ENCODE measurements around the gene NAPA.

The NAPA gene

DNA sequence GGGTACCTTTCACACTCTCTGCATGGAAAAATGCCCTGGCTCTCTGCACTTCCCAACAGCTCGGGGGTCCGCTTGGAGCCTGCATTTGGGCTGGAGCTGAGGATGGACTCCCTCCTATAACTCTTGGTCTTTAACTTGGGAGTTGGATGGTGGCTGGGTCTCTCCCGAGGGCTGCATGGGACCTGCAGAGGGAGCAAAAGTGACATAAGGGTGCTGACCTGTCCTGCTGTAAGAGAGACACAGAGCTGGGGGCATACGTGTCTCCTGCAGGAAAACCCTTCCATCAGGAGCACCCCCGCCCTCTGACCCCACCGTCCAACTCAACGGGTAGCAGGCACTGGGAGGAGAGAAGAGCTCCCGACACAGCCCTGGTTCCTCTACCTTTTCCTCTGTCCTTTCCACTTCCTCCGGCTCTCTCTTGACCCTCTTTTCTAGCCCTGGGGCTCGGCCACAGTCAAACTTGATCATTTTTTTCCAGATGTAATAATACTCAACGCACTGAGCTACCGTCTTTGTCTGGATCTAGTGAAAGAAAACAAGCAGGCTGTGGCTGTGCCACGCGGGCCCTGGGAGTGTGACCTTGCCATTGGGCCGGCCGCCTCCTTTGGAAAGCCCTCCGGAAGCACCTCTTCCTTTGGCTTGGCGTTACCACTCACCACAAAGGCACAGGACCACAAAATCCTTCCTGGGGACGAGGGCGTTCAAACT is 6.8 kb upstream of the NAPA start:
- DNase-seq (ENCODE audit: low spot score) = no peak

DNA sequence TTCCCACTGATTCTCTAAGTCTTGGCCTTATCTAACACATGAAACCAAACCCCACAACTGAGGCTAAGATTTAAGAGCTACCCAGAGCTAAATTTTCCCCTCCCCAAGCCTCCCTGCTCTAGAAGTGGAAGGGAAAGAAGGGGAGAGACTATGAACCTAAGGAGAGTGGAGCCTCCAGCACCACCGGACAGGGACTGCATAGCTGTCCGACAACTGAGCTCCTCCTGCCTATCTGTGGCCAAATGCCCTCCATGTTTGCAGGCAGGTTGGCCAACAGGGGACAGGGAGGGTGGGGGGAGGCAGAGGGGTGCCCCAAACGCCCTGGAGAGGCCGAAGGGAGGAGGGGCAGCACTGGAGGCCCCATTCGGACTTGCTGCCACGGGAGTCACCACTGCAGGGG is 6.0 kb upstream of the NAPA start:
- DNase-seq (ENCODE audit: low spot score) = no peak

DNA sequence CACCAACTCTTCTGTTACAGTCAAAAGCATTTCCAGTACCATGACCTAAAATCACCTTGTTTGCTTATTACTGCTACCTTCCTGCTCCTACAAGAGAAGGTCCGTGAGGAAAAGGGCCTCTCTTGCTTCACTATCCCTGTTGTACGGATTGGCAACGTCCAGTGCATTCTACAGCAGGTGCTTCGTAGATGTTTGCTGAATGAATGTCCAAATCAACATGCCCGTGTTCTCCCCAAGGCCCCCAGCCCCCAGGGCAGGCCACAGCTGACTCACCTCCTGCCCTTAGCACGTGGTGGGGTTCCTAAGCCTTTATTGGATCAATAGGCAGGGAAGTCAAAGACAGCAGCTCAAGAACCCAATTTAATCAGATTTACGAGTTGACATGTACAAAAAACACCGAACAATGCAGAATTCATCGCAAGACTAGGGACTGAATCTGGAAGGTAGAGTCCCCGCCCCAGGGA is 5.5 kb upstream of the NAPA start:
- no peak for DNase-seq (ENCODE audit: low spot score)

DNA sequence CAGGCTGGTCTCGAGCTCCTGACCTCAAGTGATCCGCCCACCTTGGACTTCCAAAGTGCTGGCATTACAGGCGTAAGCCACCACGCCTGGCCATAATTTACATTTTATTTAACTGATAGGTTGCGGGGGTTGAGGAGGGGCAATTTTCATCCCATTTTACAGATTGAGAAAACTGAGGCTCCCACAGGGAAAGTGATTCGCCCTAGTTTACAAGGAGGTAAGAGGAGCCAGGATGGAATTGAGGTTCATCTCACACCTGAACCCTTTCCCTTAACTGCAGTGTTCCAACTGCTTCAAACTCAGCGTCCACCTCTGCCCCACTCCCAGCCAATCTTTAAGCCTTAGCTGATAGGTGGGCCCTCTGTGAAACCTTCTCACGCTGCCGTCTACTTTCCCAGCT is 4.0 kb upstream of the NAPA start:
- DNase-seq (ENCODE audit: low spot score) = no peak

DNA sequence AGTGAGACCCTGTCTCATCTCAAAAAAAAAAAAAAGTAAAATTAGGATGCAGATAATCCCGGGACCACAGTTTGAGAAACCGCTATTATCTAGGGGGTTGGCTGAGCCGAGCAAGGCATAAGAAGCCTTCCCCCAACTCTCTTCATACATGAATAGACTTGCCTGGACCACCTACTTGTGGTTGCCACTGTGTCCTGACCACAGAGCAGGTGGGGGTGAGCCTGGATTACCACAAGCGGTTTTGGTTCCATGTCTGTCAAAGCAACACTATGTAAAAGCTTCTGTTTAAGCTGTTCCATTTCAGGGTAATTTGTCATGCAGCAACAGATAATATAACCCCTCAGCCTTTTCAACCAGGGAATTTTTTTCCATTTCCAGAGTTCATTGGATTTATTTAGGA is 3.3 kb upstream of the NAPA start:
- DNase-seq (ENCODE audit: low spot score) = peak; percentile 44

DNA sequence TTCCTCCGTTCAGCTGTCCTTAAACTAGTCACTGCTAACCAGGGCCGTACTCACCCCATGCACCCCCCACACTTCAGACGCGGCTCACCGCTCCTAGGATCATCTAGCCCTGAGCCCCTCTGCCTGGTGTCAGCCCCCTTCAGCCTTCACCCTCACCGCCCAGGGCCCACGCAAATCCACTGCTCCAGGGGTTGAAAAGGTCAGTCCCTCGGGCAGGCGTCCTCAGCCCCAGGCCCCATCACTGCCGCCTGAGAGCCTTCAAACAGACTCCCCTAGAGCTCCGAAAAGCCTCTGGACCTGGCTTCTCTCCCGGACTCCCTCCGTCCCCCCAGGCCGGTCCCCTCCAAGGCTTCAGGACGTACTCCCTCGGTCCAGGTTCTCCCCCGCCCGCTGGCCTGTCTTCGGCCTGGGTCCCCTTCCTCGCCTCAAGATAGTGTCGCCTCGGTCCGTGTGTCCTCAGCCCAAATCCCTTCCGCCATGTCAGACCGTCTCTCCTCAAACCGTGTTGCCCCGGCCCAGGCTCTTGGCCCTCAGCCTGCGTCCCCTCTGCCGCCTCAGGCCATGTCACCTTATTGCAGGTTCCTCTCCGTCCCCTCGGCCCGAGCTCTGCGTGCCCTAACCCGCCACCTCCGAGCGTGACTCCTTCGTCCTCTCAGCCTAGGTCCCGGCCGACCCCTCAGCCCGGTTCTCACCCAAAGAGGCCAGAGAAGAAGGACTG is 553 bp downstream of the NAPA start:
- no peak for DNase-seq (ENCODE audit: low spot score)

DNA sequence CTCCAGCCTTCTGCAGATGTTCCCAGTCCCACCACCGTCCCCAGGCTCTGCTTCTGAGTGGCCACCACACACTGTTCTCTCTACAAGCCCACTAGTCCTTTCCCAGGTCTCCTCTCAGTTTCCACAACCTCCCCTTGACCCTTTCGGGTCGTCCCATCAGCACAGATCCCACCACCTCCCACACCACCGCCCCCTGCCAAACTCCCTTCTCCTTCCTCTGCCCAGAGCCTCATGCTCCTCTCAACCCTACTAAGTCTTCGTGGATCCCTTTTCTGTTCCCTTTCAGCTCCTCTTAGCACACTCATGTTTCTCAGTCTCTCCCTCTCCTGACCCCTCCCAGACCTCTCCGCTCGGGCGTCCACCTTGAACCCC is 1.9 kb downstream of the NAPA start:
- no peak for DNase-seq (ENCODE audit: low spot score)

DNA sequence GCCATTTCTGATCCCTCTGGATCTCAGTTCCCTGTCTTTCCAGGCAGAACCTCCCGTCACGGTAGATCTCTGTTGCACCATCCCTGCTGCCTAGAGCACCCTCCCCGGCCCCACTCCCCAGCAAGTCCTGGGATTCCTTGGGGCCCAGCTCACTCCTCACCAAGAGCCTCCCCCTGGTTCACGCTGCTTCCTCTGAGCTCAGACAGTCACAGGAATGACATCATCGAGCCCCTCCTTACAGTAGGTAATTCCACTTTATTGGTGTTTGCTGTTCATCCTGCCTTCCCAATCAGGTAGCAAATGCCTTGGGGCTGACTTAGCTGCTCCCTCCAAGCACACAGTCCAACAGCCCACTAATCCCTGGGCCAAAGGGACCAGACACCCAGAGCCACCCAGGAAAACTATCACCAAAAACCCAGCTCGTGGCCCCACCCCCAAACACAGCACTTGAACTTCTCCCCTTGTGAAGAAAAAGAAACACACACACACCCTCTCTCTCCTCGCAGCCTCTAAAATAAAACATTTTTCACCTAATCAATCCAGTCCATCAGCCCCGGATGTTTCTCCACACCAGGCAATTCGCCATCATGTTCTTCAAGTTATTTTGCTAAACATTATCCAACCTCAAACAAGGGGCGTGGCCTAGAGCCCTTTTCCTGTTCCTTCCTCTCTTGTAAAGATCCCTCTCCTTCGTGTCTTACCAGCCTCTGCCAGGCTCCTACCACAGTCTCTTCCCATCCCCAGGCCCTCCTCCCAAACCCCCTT is 2.5 kb downstream of the NAPA start:
- no peak for DNase-seq (ENCODE audit: low spot score)

DNA sequence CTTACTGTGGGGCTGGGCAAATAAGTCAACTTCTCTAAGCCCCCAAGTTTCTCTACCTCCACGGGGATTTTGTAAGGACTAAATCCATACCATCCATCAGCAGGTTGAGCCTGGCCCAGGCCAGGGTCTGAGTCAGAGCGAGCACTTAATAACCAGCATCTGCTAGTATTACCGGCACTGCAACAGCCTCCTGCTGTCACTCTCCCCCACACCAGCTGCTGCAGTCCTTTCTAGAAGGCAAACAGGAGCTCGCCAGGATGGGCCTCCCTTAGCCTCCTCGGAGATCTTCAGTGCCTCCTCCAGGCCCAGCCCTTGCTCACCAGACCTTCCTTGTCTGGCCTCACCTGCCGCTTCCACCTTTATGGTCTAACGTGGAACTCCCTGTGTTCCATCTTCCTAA is 3.2 kb downstream of the NAPA start:
- no peak for DNase-seq (ENCODE audit: low spot score)

DNA sequence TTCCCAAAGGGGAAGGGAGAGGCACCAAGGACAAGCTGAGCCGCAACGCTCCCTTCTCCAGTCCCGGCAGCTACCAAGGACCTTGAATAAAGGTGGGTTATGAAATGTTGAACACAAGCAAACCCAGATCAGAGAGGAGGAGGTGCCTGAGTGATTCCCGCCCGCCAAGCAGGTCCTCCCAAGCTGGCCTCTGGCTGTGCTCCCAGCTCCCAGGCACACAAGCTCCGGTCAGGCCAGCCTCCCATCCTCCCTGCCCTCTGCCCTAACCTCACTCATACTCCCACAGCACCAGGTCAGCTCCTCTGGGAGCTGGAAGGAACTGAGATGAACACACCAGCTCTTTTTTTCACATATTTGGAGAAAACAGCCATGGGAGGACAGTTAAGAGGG is 3.7 kb downstream of the NAPA start:
- no peak for DNase-seq (ENCODE audit: low spot score)

DNA sequence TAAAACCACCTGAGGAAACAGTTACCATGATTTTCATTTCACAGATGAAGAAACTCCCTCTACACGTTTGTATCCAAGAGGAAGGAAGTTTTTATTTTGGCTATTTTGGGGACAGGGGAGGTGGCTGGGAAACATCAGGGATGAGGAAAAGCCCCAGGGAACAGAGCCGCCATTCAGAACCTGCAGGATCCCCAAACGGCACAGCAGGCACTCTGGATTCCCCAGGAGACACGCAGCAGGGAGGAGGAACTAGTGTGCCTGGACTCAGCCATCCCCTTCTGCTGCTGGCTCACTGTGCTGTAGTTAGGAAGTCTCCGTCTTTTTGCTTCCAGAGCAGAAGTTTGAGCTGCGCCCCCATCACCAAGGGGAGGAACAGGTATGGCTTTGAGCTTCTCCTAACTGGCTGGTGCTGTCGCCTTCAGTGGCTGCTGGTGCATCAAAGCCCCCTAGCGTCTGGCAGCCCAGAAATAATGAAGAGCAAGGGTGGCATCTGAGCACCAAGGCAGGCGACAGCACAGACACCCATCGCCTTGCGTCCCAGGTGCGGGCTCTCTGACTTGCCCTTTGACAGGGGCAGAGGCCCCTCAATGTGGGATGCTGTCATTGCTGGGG is 4.2 kb downstream of the NAPA start:
- DNase-seq (ENCODE audit: low spot score) = no peak

DNA sequence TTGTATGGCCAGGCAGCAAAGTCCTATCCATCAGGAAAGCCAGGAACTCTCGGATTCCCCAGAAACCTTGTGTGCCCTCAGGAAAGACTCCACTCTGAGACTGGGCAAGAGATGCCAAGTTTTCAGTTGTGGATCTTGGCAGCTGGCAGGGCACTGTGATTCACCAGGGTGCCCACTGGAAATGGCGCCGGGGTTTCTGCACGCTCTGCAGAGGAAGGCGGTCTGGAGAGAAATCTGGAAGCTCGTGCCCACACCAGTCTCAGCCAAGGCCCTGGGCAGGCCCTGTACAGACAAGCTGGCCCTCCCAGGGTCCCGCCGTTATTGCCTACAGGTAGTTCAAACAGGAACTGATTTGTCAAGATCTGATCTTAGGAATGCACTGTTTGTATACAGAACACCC is 4.9 kb downstream of the NAPA start:
- DNase-seq (ENCODE audit: low spot score) = no peak

DNA sequence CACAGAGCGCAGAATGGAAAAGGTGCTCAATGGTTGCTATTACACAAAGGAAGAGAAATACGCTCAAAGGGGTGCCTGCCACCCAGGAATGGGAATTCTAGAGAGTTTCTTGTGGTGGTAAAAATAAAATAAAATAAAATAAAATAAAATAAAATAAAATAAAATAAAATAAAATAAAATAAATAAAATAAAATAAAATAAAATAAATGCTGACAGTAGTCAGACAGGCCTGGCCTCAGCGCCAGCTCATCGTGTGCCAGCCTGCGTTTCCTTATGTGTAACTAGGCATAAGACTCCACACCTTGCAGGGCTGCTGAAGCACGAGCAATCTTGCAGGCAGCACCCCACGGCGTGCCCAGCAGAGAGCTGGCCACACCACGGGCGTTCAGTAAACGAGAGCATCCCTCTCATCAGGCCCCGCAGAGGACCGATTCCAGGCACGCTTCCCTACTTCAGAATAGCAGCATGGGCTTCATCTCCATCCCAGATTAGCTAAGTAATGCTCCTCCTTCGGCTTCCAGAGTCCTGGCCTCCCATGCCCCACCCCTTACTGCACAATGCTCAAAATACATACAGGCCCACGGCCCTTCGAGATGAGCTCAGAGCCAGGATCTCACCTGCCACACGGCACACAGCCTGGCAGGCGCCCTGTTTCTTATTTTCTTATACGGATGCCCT is 5.6 kb downstream of the NAPA start:
- DNase-seq (ENCODE audit: low spot score) = no peak

DNA sequence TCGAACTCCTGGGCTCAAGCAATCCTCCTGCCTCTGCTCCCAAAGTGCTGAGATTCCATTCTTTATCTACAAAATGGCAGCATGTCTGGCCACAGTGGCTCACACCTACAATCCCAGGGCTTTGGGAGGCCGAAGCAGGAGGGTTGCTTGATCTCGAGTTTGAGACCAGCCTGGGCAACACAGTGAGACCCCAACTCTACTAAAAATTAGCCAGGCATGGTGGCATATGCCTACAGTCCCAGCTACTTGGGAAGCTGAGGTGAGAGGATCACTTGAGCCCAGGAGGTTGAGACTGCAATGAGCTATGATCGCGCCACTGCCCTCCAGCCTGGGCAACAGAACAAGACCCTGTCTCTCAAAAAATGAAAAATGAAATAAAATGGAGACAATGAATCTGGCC is 6.1 kb downstream of the NAPA start:
- DNase-seq (ENCODE audit: low spot score) = no peak

DNA sequence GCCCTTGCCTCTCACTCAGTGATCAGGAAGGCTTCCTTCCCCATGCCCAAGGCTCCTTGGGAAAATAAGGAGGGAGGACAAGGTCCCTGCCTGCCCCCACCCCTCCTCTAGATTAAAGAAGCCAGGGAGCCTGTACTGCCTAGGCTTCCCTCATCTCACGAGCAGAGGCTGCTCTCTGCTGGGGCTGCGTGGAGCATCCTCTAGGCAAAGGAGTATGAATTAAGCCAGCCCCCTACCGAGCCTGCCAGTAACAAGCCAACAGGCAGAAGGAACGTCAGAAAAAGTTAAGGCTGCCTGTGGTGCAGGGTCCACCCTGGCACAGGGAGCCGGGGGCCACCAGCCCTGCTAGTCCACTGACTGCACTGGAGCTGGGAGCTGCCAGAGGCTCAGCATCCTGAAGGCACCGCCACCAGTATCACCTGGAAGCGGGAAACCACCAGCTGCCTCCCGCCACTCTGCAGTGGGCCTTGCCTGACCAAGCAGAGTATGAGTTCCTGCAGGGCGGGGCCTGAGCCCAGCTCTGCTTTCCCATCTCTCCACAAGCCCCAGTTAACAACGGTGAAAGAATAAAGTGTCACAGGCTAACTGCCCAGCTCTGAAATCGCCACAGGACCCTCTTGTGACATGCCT is 6.8 kb downstream of the NAPA start:
- no peak for DNase-seq (ENCODE audit: low spot score)

DNA sequence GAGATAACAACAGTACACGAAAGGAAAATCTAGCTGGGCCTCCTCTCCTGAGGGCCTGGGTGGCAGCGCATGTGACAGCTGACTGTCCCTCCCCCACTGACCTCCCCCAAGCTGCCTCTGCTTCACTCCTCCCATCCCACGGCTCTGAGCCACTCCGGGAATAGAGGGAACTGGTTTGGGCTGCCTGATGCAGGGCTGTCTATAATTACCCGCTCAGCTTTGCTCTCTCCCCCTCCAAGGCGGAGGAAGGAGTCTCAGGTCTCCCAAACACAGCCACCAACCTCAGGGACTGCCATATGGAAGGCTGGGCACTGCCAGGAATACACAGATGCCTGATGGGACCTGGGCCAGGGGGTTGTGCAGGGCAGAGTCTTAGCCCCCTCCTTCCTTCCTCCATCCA is 7.9 kb downstream of the NAPA start:
- no peak for DNase-seq (ENCODE audit: low spot score)

DNA sequence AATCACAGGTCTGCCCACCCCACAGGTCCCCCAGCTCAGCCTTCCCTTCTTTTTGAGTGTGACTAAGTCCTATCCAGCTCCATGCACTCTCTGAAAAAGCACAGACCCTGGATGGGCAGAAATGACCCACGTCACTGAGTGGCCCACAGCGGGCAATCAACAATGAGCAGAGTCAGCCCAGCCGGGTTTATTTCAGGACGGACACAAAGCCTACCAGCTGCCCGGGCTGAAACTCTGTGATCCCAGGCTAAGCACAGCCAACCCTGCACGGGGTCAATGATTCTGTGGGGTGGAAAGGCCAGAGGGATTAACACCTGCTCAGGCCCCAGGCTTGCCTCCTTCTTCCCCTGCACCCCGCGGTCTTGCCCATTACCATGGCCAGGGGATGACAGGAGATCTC is 8.4 kb downstream of the NAPA start:
- no peak for DNase-seq (ENCODE audit: low spot score)

DNA sequence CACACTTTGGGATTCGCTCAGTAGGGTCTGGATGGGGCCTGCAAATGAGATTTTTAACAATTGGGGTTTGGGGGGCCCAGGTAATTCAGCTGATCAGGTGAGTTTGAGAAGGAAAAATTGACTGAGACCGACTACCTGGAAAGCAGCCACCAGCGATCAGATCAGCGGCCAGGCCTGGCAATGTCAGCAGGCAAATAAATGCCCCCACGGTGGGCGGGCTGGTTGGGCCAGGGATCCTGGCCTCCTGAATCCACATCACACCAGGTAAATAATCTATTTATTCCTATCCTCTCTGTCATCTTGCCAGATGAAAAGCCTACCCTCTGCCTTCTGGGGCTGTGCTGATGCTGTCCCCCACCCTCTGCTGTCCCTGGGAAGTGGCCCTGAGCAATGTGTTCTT is 9.4 kb downstream of the NAPA start:
- DNase-seq (ENCODE audit: low spot score) = no peak

DNA sequence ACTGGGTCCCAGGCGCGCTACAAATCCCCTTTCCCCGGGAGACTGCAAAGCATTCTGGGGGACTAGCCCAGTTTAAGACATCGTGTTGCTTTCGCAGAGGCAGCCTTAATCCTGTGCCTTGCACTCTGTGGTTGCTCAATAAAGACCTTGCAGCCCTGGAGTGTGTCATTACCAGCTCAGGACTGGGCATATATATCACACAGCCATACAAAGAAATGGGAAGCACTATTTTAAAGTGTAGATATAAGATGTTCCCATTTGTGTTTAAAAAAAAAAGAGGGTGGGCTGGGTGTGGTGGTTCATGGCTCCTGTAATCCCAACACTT is 11.1 kb downstream of the NAPA start:
- DNase-seq (ENCODE audit: low spot score) = no peak

DNA sequence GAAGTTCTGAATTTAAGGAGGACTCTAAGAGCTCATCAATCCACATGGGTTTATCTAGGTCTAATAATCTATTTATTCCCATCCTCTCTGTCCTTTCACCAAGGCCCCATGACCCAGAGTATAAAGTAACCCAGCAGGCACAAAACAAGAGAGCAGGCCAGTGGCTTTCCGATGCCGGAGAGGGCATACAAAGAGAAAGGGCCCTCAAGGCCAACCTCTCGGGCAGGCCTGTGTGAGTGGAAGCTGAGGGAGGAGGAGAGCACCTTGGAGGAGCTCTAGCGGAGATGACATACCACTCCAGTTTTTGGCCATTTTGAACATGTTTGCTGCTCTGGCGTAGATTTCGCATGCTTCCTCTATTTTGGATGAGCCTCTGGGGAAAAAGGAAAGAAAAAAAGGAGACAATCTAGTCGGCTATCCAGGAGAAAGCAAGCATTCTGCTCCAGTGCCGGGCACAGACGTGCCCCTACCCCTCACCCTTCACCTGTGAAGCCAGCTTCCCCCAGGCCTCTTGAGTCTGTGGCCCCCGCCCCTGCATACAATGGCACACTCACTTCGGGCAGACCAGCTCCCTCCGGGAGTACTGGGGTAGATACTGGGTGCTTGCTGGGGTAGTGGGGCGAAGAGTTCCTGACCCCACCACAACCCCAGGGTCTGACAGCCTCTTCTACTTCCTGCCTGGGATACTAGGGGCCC is 11.6 kb downstream of the NAPA start:
- no peak for DNase-seq (ENCODE audit: low spot score)
